Measurements from ENCODE around the gene ZNF501.

DNA sequence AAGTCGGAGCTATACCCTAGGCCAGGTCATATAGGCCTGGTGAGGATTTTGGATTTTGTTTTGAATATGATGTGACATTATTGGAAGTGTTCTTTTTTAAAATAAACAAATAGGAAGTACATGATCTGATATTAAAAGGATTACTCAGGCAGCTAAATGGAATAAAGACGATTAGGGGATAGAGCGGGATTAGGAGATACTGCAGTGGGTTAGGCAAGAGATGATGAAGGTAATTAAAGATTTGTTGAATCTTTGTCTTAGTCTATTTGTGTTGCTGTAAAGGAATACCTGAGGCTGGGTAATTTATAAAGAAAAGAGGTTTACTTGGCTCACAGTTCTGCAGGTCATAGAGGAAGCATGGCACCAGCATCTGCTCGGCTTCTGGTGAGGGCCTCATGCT lies 53.5 kb downstream of the ZNF501 start:
- TF ChIP-seq, protein P1, sequence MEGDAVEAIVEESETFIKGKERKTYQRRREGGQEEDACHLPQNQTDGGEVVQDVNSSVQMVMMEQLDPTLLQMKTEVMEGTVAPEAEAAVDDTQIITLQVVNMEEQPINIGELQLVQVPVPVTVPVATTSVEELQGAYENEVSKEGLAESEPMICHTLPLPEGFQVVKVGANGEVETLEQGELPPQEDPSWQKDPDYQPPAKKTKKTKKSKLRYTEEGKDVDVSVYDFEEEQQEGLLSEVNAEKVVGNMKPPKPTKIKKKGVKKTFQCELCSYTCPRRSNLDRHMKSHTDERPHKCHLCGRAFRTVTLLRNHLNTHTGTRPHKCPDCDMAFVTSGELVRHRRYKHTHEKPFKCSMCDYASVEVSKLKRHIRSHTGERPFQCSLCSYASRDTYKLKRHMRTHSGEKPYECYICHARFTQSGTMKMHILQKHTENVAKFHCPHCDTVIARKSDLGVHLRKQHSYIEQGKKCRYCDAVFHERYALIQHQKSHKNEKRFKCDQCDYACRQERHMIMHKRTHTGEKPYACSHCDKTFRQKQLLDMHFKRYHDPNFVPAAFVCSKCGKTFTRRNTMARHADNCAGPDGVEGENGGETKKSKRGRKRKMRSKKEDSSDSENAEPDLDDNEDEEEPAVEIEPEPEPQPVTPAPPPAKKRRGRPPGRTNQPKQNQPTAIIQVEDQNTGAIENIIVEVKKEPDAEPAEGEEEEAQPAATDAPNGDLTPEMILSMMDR (IDR thresholded peaks at IDR 0.05), result no peak
- TF ChIP-seq POLR2A (IDR thresholded peaks at IDR 0.05), result no peak
